IMR-90 (cell line): ENCODE data around the gene MED4.

Experiments used
- CEBPB ChIP-seq: IDR thresholded peaks from 2 replicates; pipeline ENCODE4 v1.6.1; 2012; ENCODE audit warnings: low read depth, low read length, improper control_type of control experiment
- FOS ChIP-seq: fragments of 150-350 bp; IDR thresholded peaks from 2 replicates; pipeline ENCODE4 v1.6.1; 2016; ENCODE audit warnings: low read depth, low read length
- MAFK ChIP-seq: IDR thresholded peaks from 2 replicates; pipeline ENCODE4 v1.6.1; 2012; ENCODE audit warnings: low read depth, low read length, improper control_type of control experiment
- POLR2A ChIP-seq: IDR thresholded peaks from 2 replicates; pipeline ENCODE4 v1.6.1; 2012; ENCODE audit warnings: mild to moderate bottlenecking, low read depth, low read length
- RAD21 ChIP-seq: IDR thresholded peaks from 2 replicates; pipeline ENCODE4 v1.6.1; 2012; ENCODE audit warnings: low read length, improper control_type of control experiment
- RCOR1 ChIP-seq: IDR thresholded peaks from 2 replicates; pipeline ENCODE4 v1.6.1; 2012; ENCODE audit warnings: mild to moderate bottlenecking, low read length, improper control_type of control experiment; ENCODE audit not compliant: insufficient replicate concordance
- RFX5 ChIP-seq: IDR thresholded peaks from 2 replicates; pipeline ENCODE4 v1.8.0; 2012; ENCODE audit warnings: low read depth, mild to moderate bottlenecking, low read length, moderate library complexity
- TF ChIP-seq, protein P1 (sequence below): conservative IDR thresholded peaks from 2 replicates; pipeline ENCODE4 v1.5.1; 2012; ENCODE audit warnings: mild to moderate bottlenecking, low read depth, low read length, improper control_type of control experiment
- TF ChIP-seq, protein P2 (sequence below): fragments of 150-350 bp; IDR thresholded peaks from 2 replicates; pipeline ENCODE4 v1.6.1; 2017; ENCODE audit warnings: mild to moderate bottlenecking, antibody characterized with exemption, low read length, low read depth
- TF ChIP-seq, protein P3 (sequence below): fragments of 150-350 bp; IDR thresholded peaks from 2 replicates; pipeline ENCODE4 v1.6.1; 2016; ENCODE audit warnings: low read depth, mild to moderate bottlenecking, low read length, moderate library complexity, borderline replicate concordance

DNA sequence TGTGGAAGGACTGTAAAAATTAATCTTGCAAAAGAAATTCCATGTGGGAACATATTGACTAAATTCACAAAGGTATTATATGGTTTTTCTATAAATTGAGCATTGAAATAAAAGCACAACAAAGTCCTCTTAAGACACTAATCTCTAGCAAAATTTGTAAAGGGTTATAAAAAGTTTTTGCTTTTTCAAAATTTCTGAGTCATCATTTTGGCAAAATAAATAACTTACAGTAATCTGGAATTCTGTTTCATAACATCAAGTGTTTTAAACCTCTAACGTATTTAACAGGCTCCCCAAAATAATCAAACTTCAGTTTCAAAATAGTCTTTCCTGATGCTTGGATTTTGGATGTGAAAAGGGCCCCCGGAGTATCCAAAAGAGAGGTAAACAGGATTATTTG, 26.0 kb downstream of the MED4 start:
- no peak for TF ChIP-seq RCOR1
- TF ChIP-seq, protein P1, sequence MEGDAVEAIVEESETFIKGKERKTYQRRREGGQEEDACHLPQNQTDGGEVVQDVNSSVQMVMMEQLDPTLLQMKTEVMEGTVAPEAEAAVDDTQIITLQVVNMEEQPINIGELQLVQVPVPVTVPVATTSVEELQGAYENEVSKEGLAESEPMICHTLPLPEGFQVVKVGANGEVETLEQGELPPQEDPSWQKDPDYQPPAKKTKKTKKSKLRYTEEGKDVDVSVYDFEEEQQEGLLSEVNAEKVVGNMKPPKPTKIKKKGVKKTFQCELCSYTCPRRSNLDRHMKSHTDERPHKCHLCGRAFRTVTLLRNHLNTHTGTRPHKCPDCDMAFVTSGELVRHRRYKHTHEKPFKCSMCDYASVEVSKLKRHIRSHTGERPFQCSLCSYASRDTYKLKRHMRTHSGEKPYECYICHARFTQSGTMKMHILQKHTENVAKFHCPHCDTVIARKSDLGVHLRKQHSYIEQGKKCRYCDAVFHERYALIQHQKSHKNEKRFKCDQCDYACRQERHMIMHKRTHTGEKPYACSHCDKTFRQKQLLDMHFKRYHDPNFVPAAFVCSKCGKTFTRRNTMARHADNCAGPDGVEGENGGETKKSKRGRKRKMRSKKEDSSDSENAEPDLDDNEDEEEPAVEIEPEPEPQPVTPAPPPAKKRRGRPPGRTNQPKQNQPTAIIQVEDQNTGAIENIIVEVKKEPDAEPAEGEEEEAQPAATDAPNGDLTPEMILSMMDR: no peak
- TF ChIP-seq POLR2A: no peak
- TF ChIP-seq MAFK: no peak
- no peak for TF ChIP-seq CEBPB
- TF ChIP-seq, protein P2, sequence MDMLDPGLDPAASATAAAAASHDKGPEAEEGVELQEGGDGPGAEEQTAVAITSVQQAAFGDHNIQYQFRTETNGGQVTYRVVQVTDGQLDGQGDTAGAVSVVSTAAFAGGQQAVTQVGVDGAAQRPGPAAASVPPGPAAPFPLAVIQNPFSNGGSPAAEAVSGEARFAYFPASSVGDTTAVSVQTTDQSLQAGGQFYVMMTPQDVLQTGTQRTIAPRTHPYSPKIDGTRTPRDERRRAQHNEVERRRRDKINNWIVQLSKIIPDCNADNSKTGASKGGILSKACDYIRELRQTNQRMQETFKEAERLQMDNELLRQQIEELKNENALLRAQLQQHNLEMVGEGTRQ: no peak
- TF ChIP-seq RAD21: no peak
- TF ChIP-seq RFX5: no peak
- TF ChIP-seq, protein P3, sequence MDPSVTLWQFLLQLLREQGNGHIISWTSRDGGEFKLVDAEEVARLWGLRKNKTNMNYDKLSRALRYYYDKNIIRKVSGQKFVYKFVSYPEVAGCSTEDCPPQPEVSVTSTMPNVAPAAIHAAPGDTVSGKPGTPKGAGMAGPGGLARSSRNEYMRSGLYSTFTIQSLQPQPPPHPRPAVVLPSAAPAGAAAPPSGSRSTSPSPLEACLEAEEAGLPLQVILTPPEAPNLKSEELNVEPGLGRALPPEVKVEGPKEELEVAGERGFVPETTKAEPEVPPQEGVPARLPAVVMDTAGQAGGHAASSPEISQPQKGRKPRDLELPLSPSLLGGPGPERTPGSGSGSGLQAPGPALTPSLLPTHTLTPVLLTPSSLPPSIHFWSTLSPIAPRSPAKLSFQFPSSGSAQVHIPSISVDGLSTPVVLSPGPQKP: no peak
- no peak for TF ChIP-seq FOS
